Ishikawa (cell line): ENCODE measurements around the gene GBP4.

Experiments used
- CEBPB ChIP-seq: IDR thresholded peaks from 2 replicates; pipeline ENCODE4 v1.6.1; 2012
- CREB1 ChIP-seq: IDR thresholded peaks from 2 replicates; pipeline ENCODE4 v1.6.1; 2012; ENCODE audit warnings: low read depth
- EP300 ChIP-seq: IDR thresholded peaks from 2 replicates; pipeline ENCODE4 v1.6.1; 2012; ENCODE audit warnings: borderline replicate concordance
- FOXM1 ChIP-seq: IDR thresholded peaks from 2 replicates; pipeline ENCODE4 v1.6.1; 2012; ENCODE audit warnings: low read depth, borderline replicate concordance
- MAX ChIP-seq: IDR thresholded peaks from 2 replicates; pipeline ENCODE4 v1.6.1; 2012
- NFIC ChIP-seq: IDR thresholded peaks from 2 replicates; pipeline ENCODE4 v1.6.1; 2012
- RAD21 ChIP-seq: IDR thresholded peaks from 2 replicates; pipeline ENCODE4 v1.6.1; 2012; ENCODE audit warnings: low read depth
- REST ChIP-seq: IDR thresholded peaks from 2 replicates; pipeline ENCODE4 v1.6.1; 2012; ENCODE audit warnings: low read depth, mild to moderate bottlenecking
- TAF1 ChIP-seq: IDR thresholded peaks from 2 replicates; pipeline ENCODE4 v1.6.1; 2012; ENCODE audit warnings: low read depth, mild to moderate bottlenecking
- TEAD4 ChIP-seq: IDR thresholded peaks from 2 replicates; pipeline ENCODE4 v1.6.1; 2012
- YY1 ChIP-seq: IDR thresholded peaks from 2 replicates; pipeline ENCODE4 v1.6.1; 2012; ENCODE audit warnings: low read depth

DNA sequence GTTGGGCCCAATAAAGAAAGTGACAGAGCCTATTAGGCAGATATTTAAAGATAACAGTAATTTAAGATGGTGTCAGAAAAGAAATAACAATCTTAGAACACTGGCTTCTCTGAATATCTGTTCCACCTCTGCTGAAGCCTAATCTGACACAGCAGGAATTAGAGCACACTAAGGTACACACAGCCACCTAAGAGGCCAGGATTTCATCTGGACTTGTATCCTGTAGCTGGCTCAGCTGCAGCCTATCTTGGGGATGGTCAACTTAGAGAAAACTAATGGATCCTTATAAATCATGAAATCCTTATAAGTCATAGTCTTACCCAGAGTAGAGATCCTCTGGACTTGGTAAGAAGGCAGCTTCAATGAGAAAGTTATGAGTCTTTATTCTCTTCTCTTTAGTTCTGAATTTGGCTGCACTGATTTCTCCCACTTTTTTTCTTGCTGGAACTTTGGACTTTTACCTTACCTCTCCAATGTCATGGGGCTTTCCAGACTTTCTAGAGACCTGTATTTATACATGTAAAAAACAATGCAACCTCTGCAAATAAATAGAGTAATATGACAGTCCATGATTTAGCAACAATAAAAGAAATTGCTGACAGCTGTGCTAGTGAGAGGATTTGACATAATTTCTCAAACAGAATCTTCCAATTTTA, 23.0 kb downstream of the GBP4 start, which contains the start of gene GBP7:
- TF ChIP-seq RAD21 (no peak), CEBPB (no peak), MAX (no peak), TEAD4 (no peak), FOXM1 (no peak), CREB1 (no peak), YY1 (no peak), NFIC (no peak), REST (no peak), TAF1 (no peak), EP300 (no peak)
